ENCODE measurements around the gene LRRC55. TPM values are rescaled to one million over a fixed set of nuclear protein-coding genes. Genes with fewer than 3 reads are reported as not detected.

Gene LRRC55
- total and polyA plus RNA-seq, 2 experiments from 2014 or later: 0.15 to 1.5 TPM

DNA sequence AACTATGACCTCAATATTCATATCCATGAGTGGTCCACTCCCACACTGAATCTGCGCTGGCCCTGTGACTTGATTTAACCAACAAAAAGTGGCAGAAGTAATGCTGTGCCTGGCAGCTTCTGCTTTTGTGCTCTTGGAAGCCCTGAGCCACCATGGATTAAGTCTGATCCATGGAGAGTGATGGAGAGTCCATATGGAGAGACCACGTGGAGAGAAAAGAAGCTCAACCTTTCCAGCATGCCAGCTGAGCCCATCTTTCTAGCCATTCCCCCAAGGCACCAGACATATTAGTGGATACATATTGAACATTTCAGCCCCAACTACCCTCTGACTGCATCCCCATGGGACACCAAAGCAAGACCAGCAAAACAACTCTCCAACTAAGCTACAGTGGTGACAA lies 16.0 kb downstream of the LRRC55 start (continued):
- TF ChIP-seq, protein P1, sequence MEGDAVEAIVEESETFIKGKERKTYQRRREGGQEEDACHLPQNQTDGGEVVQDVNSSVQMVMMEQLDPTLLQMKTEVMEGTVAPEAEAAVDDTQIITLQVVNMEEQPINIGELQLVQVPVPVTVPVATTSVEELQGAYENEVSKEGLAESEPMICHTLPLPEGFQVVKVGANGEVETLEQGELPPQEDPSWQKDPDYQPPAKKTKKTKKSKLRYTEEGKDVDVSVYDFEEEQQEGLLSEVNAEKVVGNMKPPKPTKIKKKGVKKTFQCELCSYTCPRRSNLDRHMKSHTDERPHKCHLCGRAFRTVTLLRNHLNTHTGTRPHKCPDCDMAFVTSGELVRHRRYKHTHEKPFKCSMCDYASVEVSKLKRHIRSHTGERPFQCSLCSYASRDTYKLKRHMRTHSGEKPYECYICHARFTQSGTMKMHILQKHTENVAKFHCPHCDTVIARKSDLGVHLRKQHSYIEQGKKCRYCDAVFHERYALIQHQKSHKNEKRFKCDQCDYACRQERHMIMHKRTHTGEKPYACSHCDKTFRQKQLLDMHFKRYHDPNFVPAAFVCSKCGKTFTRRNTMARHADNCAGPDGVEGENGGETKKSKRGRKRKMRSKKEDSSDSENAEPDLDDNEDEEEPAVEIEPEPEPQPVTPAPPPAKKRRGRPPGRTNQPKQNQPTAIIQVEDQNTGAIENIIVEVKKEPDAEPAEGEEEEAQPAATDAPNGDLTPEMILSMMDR (conservative IDR thresholded peaks at IDR 0.05; ENCODE audit: low read depth in 2 of 2): no peak
- TF ChIP-seq STAT1 (IDR thresholded peaks at IDR 0.05; ENCODE audit: unreplicated experiment): no peak
- TF ChIP-seq CREB1 (CRISPR knock-in tag; IDR thresholded peaks at IDR 0.05; ENCODE audit: low read depth): no peak
- TF ChIP-seq, protein P2, sequence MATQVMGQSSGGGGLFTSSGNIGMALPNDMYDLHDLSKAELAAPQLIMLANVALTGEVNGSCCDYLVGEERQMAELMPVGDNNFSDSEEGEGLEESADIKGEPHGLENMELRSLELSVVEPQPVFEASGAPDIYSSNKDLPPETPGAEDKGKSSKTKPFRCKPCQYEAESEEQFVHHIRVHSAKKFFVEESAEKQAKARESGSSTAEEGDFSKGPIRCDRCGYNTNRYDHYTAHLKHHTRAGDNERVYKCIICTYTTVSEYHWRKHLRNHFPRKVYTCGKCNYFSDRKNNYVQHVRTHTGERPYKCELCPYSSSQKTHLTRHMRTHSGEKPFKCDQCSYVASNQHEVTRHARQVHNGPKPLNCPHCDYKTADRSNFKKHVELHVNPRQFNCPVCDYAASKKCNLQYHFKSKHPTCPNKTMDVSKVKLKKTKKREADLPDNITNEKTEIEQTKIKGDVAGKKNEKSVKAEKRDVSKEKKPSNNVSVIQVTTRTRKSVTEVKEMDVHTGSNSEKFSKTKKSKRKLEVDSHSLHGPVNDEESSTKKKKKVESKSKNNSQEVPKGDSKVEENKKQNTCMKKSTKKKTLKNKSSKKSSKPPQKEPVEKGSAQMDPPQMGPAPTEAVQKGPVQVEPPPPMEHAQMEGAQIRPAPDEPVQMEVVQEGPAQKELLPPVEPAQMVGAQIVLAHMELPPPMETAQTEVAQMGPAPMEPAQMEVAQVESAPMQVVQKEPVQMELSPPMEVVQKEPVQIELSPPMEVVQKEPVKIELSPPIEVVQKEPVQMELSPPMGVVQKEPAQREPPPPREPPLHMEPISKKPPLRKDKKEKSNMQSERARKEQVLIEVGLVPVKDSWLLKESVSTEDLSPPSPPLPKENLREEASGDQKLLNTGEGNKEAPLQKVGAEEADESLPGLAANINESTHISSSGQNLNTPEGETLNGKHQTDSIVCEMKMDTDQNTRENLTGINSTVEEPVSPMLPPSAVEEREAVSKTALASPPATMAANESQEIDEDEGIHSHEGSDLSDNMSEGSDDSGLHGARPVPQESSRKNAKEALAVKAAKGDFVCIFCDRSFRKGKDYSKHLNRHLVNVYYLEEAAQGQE (IDR thresholded peaks at IDR 0.05; ENCODE audit: unreplicated experiment): no peak
- TF ChIP-seq ZNF114 (CRISPR knock-in tag; IDR thresholded peaks at IDR 0.05): no peak
- TF ChIP-seq, protein P3, sequence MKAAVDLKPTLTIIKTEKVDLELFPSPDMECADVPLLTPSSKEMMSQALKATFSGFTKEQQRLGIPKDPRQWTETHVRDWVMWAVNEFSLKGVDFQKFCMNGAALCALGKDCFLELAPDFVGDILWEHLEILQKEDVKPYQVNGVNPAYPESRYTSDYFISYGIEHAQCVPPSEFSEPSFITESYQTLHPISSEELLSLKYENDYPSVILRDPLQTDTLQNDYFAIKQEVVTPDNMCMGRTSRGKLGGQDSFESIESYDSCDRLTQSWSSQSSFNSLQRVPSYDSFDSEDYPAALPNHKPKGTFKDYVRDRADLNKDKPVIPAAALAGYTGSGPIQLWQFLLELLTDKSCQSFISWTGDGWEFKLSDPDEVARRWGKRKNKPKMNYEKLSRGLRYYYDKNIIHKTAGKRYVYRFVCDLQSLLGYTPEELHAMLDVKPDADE (IDR thresholded peaks at IDR 0.05): no peak

DNA sequence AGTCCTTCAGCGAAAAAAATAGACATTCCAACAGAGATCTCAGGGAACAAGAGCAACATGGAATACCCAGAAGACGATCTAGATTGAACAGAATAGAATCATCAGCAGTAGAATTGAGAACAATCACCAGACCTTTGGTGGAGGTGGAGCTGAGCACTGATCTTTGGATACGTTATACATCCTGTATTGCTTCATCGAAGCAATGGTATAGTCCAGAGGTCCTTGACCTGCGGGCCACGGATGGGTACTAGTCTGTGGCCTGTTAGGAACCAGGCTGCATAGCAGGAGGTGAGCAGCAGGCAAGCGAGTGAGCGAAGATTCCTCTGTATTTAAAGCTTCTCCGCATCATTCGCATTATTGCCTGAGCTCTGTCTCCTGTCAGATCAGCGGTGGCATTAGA lies 17.6 kb downstream of the LRRC55 start:
- H3K27me3 Mint-ChIP-seq (ENCODE audit: insufficient read depth, low read depth, poor library complexity): peaks cover 2% of the 10 kb centered on the region
- Histone ChIP-seq H2AFZ (no peak overlapping the region), H4K20me1 (replicated peaks; ENCODE audit: insufficient read depth) (no peaks in the 10 kb centered on the region), H3K4me1 (ENCODE audit: insufficient read depth) (no peaks in the 10 kb centered on the region; the same call in none of the 2 replicates), H3K36me3 (ENCODE audit: insufficient read depth) (no peaks in the 10 kb centered on the region; the same call in 1 of the 2 replicates), H3K9me2 (ENCODE audit: insufficient read depth) (0 out of 2 replicates have a peak, but pooled peaks cover 4% of the 10 kb centered on the region), H3K79me2 (replicated peaks; ENCODE audit: insufficient read depth) (no peaks in the 10 kb centered on the region), H3K4me2 (no peak overlapping the region), H3K27me3 (ENCODE audit: insufficient read depth) (no peaks in the 10 kb centered on the region), H3K4me3 (no peak overlapping the region), H3F3A (replicated peaks; ENCODE audit: low read depth) (no peaks in the 10 kb centered on the region), H3K27ac (ENCODE audit: low read depth) (no peak overlapping the region)
- H3K4me1 Mint-ChIP-seq: peaks cover 12% of the 10 kb centered on the region; the same call in 2 of the 3 replicates
- H3K27ac Mint-ChIP-seq: no peak overlapping the region
- no peak for ATAC-seq
- H3K36me3 Mint-ChIP-seq (ENCODE audit: low read depth): no peaks in the 10 kb centered on the region
- H3K9me3 Mint-ChIP-seq: no peaks in the 10 kb centered on the region
- DNase-seq (ENCODE audit: low spot score): no peak
- H3K4me3 Mint-ChIP-seq: no peak overlapping the region
- no peak for TF ChIP-seq EZH2 (IDR thresholded peaks at IDR 0.05; ENCODE audit: low read depth, unreplicated experiment)
- TF ChIP-seq, protein P2 (IDR thresholded peaks at IDR 0.05; ENCODE audit: unreplicated experiment): no peak
- TF ChIP-seq, protein P4, sequence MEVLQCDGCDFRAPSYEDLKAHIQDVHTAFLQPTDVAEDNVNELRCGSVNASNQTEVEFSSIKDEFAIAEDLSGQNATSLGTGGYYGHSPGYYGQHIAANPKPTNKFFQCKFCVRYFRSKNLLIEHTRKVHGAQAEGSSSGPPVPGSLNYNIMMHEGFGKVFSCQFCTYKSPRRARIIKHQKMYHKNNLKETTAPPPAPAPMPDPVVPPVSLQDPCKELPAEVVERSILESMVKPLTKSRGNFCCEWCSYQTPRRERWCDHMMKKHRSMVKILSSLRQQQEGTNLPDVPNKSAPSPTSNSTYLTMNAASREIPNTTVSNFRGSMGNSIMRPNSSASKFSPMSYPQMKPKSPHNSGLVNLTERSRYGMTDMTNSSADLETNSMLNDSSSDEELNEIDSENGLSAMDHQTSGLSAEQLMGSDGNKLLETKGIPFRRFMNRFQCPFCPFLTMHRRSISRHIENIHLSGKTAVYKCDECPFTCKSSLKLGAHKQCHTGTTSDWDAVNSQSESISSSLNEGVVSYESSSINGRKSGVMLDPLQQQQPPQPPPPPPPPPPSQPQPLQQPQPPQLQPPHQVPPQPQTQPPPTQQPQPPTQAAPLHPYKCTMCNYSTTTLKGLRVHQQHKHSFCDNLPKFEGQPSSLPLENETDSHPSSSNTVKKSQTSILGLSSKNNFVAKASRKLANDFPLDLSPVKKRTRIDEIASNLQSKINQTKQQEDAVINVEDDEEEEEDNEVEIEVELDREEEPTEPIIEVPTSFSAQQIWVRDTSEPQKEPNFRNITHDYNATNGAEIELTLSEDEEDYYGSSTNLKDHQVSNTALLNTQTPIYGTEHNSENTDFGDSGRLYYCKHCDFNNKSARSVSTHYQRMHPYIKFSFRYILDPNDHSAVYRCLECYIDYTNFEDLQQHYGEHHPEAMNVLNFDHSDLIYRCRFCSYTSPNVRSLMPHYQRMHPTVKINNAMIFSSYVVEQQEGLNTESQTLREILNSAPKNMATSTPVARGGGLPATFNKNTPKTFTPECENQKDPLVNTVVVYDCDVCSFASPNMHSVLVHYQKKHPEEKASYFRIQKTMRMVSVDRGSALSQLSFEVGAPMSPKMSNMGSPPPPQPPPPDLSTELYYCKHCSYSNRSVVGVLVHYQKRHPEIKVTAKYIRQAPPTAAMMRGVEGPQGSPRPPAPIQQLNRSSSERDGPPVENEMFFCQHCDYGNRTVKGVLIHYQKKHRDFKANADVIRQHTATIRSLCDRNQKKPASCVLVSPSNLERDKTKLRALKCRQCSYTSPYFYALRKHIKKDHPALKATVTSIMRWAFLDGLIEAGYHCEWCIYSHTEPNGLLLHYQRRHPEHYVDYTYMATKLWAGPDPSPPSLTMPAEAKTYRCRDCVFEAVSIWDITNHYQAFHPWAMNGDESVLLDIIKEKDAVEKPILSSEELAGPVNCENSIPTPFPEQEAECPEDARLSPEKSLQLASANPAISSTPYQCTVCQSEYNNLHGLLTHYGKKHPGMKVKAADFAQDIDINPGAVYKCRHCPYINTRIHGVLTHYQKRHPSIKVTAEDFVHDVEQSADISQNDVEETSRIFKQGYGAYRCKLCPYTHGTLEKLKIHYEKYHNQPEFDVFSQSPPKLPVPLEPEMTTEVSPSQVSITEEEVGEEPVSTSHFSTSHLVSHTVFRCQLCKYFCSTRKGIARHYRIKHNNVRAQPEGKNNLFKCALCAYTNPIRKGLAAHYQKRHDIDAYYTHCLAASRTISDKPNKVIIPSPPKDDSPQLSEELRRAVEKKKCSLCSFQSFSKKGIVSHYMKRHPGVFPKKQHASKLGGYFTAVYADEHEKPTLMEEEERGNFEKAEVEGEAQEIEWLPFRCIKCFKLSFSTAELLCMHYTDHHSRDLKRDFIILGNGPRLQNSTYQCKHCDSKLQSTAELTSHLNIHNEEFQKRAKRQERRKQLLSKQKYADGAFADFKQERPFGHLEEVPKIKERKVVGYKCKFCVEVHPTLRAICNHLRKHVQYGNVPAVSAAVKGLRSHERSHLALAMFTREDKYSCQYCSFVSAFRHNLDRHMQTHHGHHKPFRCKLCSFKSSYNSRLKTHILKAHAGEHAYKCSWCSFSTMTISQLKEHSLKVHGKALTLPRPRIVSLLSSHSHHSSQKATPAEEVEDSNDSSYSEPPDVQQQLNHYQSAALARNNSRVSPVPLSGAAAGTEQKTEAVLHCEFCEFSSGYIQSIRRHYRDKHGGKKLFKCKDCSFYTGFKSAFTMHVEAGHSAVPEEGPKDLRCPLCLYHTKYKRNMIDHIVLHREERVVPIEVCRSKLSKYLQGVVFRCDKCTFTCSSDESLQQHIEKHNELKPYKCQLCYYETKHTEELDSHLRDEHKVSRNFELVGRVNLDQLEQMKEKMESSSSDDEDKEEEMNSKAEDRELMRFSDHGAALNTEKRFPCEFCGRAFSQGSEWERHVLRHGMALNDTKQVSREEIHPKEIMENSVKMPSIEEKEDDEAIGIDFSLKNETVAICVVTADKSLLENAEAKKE (CRISPR knock-in tag; IDR thresholded peaks at IDR 0.05): no peak
